Ishikawa (cell line): ENCODE measurements around the gene AARS2.

ENCODE experiments used
- CEBPB ChIP-seq: IDR thresholded peaks from 2 replicates; pipeline ENCODE4 v1.6.1; 2012
- CREB1 ChIP-seq: IDR thresholded peaks from 2 replicates; pipeline ENCODE4 v1.6.1; 2012; ENCODE audit warnings: low read depth
- EGR1 ChIP-seq: IDR thresholded peaks from 2 replicates; pipeline ENCODE4 v1.6.1; 2012
- EP300 ChIP-seq: IDR thresholded peaks from 2 replicates; pipeline ENCODE4 v1.6.1; 2012; ENCODE audit warnings: borderline replicate concordance
- FOXM1 ChIP-seq: IDR thresholded peaks from 2 replicates; pipeline ENCODE4 v1.6.1; 2012; ENCODE audit warnings: low read depth, borderline replicate concordance
- MAX ChIP-seq: IDR thresholded peaks from 2 replicates; pipeline ENCODE4 v1.6.1; 2012
- NFIC ChIP-seq: IDR thresholded peaks from 2 replicates; pipeline ENCODE4 v1.6.1; 2012
- RAD21 ChIP-seq: IDR thresholded peaks from 2 replicates; pipeline ENCODE4 v1.6.1; 2012; ENCODE audit warnings: low read depth
- REST ChIP-seq: IDR thresholded peaks from 2 replicates; pipeline ENCODE4 v1.6.1; 2012; ENCODE audit warnings: low read depth, mild to moderate bottlenecking
- TAF1 ChIP-seq: IDR thresholded peaks from 2 replicates; pipeline ENCODE4 v1.6.1; 2012; ENCODE audit warnings: low read depth, mild to moderate bottlenecking
- TCF12 ChIP-seq: IDR thresholded peaks from 2 replicates; pipeline ENCODE4 v1.6.1; 2012; ENCODE audit warnings: low read depth
- TEAD4 ChIP-seq: IDR thresholded peaks from 2 replicates; pipeline ENCODE4 v1.6.1; 2012
- USF1 ChIP-seq: IDR thresholded peaks from 2 replicates; pipeline ENCODE4 v1.6.1; 2012
- YY1 ChIP-seq: IDR thresholded peaks from 2 replicates; pipeline ENCODE4 v1.6.1; 2012; ENCODE audit warnings: low read depth
- ZBTB7A ChIP-seq: IDR thresholded peaks from 2 replicates; pipeline ENCODE4 v1.6.1; 2012; ENCODE audit warnings: low read depth

Gene AARS2

GRCh38 chr6:44316481-44316880 lies 3.3 kb upstream of the AARS2 start:
- TF ChIP-seq TEAD4 (no peak), ZBTB7A (no peak), CREB1 (no peak), EP300 (no peak), FOXM1 (no peak)

GRCh38 chr6:44315951-44316350 lies 2.8 kb upstream of the AARS2 start:
- TF ChIP-seq ZBTB7A (no peak), REST (no peak), CREB1 (no peak), CEBPB (no peak), TEAD4 (no peak), FOXM1 (no peak), YY1 (no peak), RAD21 (no peak), USF1 (no peak), TAF1 (no peak), TCF12 (no peak), NFIC (no peak), MAX (no peak), EP300 (no peak), EGR1 (no peak)

- TF ChIP-seq CREB1 = no peak
- TF ChIP-seq TAF1 = no peak
- TF ChIP-seq NFIC = no peak
- TF ChIP-seq RAD21 = no peak
- no peak for TF ChIP-seq USF1
- TF ChIP-seq CEBPB = no peak
- no peak for TF ChIP-seq REST
- TF ChIP-seq EP300 = no peak
- TF ChIP-seq MAX = no peak
- no peak for TF ChIP-seq FOXM1
Measured at GRCh38 chr6:44315516-44315915, 2.4 kb upstream of the AARS2 start.

GRCh38 chr6:44311767-44312166 lies 1.4 kb downstream of the AARS2 start:
- no peak for TF ChIP-seq RAD21
- TF ChIP-seq USF1 = no peak
- no peak for TF ChIP-seq EGR1
- no peak for TF ChIP-seq TAF1
- TF ChIP-seq TEAD4 = no peak
- no peak for TF ChIP-seq CREB1
- no peak for TF ChIP-seq EP300
- no peak for TF ChIP-seq TCF12
- no peak for TF ChIP-seq FOXM1
- TF ChIP-seq NFIC = no peak
- TF ChIP-seq MAX = no peak
- no peak for TF ChIP-seq YY1
- no peak for TF ChIP-seq ZBTB7A
- no peak for TF ChIP-seq REST
- TF ChIP-seq CEBPB = no peak

- no peak for TF ChIP-seq TEAD4
- TF ChIP-seq YY1 = no peak
- no peak for TF ChIP-seq FOXM1
- TF ChIP-seq EGR1 = no peak
- TF ChIP-seq ZBTB7A = no peak
- TF ChIP-seq REST = no peak
- TF ChIP-seq TAF1 = no peak
- no peak for TF ChIP-seq MAX
- TF ChIP-seq CEBPB = no peak
- TF ChIP-seq CREB1 = no peak
- TF ChIP-seq NFIC = no peak
- TF ChIP-seq RAD21 = no peak
- TF ChIP-seq TCF12 = no peak
- TF ChIP-seq EP300 = no peak
- TF ChIP-seq USF1 = no peak
Measured at GRCh38 chr6:44311304-44311703, 1.8 kb downstream of the AARS2 start.
